ENCODE measurements around the gene LILRB1.
"Not testable (repeated sequence)": the region's sequence is repeated elsewhere in the genome, so short reads cannot be mapped to it uniquely, and the experiment has no call there.

LILRB1 gene

DNA sequence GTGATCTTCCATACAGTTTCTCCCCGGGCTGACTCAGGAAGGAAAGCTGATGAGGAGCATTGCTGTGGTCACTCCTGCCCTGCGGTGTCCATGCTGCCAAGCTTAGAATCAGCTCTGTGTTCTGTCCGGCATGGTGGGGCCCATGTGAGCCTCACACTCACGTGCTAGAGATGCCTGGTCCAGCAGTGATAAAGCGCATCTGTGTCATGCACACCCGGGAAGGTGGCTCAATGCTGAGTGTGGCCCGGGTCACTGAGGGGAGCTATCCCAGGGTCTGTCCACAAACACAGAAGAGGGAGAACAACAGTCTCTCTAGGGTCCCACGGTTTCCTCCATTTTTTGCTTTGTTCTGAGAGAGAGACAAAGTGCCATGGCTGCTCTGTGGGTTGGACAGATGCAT, 3.5 kb upstream of the LILRB1 start:
- DNase-seq, result no peak

DNA sequence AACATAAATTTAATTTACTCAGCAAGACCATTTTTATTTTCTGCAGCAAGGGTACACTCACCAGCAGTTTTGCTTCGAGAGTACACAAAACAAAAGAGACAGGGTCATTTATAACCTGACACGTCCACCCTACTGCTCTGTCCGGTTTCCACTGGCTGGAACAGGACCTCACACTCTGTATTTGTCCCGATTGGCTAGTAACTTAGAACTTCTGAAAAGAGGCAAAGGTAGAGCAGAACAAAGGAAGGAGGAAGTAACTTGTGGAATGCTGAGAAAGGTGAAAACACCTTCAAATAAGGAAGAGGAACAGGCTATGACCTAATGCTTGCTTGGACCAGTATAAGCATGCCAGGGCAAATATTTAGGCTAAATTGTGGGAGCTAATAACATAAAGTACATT, 2.4 kb upstream of the LILRB1 start:
- not testable (repeated sequence) for DNase-seq

DNA sequence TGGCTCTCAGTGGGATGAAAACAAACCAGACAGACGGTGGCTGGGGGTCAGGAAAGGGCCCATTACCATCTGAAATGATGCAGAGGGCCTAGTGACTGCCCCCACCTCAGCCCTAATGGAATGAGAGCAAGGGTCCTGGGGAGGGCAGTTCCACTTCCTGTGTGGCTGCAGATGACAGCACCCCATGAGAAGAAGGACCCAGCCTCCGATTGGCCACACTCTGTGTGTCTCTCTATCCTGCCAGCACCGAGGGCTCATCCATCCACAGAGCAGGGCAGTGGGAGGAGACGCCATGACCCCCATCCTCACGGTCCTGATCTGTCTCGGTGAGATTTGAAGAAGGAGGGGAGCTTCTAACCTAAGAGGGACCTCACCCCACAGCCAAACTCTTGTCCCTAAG, 498 bp downstream of the LILRB1 start:
- DNase-seq, result no peak

GRCh38 chr19:54631489-54632337, 1.4 kb downstream of the LILRB1 start:
- DNase-seq, result not testable (repeated sequence)

- not testable (repeated sequence) for DNase-seq
These were observed 2.2 kb downstream of the LILRB1 start for GRCh38 chr19:54632517-54632916.

DNA sequence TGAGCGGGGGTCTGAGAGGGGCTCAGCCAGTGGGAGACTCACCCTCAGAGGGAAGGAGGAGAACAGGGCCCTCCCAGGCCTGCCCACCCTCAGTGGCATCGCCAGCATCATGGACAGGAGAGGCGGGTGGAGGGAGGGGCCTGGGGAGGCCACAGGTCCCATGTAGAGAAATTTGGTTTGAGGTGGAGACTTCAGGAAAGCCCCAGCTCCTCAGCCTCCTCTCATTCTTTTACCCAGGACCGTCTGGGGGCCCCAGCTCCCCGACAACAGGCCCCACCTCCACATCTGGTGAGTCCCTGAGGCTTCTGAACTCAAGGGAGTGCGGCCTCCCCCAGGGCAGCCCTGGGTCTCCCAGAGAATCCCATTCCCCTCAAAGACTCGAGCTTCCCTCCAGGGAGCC, 3.1 kb downstream of the LILRB1 start:
- no peak for DNase-seq

DNA sequence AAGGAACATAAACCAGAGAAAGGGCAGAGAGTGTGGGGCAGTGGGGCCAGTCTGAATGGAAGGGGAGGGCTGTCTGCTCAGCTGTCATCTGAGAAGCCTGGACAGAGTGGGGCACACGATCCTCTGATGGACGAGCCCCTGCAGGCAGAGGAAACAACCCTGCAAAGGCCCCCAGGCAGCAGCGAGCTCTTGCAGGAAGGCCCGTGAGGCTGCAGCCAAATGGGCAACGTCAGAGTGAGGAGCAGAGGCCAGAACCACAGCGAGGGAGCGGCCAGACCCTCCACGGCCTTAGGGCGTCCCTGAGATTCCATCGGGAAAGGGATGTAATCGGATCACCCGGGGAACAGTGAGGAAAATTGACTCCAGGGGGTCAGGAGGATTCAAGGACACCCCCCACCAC, 5.8 kb downstream of the LILRB1 start:
- not testable (repeated sequence) for DNase-seq

DNA sequence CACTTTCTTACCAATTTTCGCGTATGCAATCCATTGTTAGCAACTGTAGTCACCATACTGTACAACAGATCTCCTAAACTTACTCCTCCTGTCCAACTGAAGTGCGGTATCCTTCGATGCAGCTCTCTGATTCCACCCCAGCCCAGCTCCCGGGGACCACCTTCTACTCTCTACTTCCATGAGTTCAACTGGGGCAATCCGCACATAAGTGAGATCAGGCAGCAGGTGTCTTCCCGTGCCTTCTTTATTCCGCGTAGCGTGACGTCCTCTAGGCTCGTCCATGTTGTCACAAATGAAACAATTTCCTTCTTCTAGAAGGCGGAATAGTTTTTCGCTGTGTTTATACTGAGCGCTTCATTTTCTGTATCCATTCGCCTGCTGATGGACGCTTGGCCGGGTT, 8.4 kb downstream of the LILRB1 start:
- DNase-seq, result no peak

DNA sequence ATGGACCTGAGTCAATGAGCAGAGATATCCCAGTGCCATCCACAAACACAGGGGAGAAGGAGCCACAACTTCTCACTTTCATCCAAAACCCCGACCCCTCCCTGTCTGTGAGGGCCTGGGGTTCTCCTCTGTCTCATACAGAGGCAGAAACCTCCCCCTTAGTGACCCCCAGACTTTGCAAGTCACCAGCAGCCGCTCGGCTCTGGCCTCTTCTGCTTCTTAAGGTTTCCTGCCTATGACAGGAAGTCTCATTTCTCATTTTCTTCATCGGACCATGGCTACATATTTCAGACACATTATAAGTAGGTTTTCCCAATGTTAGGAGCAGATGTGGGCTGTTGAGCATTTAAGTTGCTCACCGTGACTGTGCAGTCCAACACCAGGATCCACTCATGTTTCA, 12.7 kb downstream of the LILRB1 start:
- DNase-seq, result not testable (repeated sequence)

DNA sequence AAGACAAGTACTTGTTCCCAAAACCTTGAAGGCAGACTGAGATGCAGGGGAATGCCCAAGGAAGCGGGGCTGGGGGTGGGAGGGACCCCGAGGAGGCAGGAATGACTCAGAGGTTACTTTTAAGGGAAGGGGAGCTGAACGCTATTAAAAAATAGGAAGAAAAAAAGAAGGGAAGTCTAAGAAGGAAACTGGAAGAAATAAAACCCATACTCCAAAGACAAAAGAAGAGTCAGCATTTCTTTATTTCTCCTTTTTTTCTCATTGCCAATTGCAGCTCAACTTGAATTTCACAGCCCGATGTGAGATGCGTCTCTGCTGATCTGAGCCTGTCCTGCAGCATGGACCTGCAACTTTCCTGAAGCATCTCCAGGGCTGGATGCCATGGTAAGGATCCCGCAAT, 13.3 kb downstream of the LILRB1 start:
- not testable (repeated sequence) for DNase-seq

- no peak for DNase-seq
These were observed 13.8 kb downstream of the LILRB1 start for GRCh38 chr19:54644056-54644455.

DNA sequence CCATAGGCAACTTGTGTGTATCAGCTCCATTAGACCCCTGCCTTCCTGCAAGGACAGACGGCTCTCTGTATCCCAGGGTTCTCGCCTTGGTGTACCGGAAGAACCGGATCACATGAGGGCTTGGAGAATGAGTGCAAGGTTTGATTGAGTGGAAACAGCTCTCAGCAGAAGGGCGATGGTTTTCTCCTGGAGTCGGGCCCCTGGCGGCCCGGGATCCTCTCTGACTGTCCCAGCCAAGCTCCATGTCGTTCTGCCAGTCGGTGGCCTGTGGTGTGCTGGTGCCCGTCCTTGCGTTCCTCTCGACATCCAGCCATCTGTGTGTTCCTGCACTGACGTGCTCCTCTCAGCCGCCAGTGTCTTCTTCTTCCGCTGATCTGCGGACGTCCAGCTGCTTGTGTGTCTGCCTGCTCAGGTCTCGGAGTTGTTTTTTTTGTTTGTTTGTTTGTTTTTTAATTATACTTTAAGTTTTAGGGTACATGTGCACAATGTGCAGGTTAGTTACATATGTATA, 16.1 kb downstream of the LILRB1 start:
- no peak for DNase-seq

DNA sequence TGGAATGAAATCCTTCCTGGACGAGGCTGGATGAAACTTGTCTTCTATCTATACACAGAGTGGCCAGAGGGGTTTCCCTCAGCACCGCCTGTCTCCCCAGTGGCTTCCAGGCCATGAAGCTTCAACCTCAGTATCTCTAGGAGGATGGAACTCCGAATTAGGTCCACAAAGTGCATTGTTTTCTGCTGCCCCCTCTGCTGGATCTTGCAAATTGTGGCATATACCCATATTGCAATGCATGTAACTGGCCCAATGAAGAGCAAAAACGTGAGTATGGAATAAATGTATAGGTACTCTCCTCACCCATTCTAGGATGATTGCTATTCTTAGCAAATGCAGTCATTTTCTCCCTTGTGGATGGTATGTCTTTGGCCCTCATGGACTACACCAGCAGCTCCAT, 17.8 kb downstream of the LILRB1 start:
- DNase-seq, result no peak

GRCh38 chr19:54650108-54650655, 19.9 kb downstream of the LILRB1 start:
- no peak for DNase-seq

DNA sequence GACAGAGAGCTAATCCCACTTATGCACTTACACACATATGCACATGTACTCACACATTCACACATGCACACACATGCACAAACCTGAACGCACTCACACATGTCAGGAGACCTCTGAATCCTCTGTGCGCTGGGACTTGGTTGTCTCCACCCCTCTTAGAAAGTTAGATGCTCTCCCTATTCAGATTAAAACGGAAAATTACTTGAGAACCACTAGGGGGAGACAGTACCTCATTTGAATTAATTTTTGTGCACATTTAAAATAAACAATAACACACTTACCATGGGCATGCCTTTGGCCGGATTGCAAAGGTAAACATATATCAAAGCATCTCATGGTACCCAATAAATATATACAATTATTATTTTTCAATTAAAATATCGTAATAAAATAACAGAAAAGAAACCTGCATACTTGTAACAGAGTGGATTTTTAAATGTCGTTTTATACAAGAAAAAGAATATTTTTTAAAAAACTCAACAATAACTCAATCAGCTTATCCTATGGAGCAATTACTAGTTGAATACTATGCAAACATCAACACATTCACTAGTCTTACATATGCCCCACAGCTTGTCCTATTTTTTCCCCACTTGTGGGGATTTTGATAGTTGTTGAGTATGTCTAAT, 23.0 kb downstream of the LILRB1 start:
- DNase-seq, result no peak

DNA sequence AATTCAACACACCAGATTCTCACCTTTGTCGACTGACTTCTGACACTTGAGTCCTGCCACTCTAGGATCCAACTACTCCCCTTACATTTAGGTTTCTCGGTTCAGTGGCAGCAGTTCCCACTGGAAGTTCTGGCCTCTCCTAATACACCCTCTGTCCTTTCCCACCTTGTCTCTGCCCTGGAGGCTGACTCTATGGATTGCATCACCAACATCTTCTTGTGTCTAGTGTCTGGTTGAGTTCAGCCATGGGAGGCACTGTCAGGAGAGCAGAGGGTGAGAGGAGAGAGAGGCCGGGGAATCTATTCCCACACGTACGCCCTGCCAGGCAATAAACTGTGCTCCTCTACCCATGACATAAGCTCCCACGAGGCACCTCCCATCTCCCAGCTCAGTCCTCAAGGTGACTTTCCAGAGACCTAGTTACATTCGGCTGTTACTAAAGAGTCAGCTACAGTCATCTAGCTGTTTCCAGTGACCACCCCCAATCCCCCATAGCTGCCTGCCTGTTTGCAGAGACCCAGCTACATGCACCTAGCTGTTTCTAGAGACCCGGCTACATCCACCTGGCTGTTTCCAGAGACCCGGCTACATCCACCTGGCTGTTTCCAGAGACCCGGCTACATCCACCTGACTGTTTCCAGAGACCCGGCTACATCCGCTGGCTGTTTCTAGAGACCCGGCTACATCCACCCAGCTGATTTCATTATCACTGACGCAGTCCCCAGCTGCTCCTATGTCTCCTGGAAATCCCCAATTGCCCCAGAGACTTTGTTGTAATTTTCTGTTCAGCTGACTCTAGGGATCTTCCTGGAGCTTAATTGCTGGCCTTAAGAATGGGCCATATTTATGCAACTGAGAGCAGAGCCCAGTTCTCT, 24.4 kb downstream of the LILRB1 start:
- DNase-seq, result no peak

GRCh38 chr19:54659300-54659699, 29.0 kb downstream of the LILRB1 start:
- no peak for DNase-seq

GRCh38 chr19:54660306-54660705, 30.0 kb downstream of the LILRB1 start:
- no peak for DNase-seq

GRCh38 chr19:54660964-54661363, 30.7 kb downstream of the LILRB1 start:
- DNase-seq, result no peak

DNA sequence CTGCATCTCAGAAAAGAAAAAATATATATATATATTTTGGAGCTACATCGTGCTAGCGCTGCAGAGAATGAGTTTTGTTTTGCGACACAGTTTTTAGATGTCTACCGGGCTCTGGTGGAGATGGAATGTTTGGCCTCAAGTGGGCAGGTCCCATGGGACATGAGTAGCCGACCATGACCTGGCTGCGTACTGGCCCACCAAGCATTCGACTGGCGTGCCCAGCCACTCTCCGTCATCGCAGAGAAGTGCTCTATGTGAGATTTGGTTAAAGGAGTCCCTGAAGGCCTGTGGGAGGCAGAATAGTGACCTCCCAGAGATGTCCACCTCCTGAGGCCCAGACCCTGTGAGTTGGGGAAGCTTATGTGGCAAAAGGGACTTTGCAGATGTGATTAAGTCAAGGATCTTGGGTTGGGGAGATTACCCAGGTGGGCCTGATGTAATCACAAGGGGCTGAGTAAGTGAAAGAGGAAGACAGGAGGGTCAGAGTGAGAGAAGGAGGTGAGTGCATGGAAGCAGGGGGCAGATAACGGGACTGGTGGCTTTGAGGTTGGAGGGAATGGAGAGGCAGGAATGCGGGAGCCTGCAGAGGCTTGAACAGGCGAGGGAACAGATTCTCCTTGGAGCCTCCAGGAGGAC, 31.7 kb downstream of the LILRB1 start:
- DNase-seq, result no peak

- DNase-seq, result no peak
These were observed 32.4 kb downstream of the LILRB1 start, which contains the start of gene LILRB4 for GRCh38 chr19:54662730-54663129. LILRB4 (plus strand) TSS chr19:54662985; CDS start chr19:54663034, 49 bp downstream.

DNA sequence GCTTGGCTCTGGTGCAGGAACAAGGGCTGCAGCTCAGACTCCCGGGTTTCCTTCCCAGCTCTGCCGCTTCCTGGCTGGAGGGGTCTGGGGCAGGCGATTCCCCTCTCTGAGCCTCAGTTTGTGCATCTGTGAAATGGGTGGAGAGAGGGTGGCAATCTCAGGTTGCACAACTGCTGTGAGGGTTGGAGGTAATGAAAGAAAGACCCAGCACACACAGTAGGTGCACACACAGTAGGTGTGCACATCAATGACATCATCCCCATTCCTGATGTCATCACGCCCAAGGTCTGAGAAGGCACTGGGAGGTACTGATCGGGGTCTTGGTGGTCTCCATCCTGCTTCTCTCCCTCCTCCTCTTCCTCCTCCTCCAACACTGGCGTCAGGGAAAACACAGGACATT, 35.2 kb downstream of the LILRB1 start:
- no peak for DNase-seq

Data from CD4-positive, alpha-beta T cell treated with Interleukin-6 for 4 hours (primary cell).